ENCODE data around the gene DOCK8.
"Not testable (repeated sequence)": the region's sequence is repeated elsewhere in the genome, so short reads cannot be mapped to it uniquely, and the experiment has no call there.

- TF ChIP-seq, protein P1, sequence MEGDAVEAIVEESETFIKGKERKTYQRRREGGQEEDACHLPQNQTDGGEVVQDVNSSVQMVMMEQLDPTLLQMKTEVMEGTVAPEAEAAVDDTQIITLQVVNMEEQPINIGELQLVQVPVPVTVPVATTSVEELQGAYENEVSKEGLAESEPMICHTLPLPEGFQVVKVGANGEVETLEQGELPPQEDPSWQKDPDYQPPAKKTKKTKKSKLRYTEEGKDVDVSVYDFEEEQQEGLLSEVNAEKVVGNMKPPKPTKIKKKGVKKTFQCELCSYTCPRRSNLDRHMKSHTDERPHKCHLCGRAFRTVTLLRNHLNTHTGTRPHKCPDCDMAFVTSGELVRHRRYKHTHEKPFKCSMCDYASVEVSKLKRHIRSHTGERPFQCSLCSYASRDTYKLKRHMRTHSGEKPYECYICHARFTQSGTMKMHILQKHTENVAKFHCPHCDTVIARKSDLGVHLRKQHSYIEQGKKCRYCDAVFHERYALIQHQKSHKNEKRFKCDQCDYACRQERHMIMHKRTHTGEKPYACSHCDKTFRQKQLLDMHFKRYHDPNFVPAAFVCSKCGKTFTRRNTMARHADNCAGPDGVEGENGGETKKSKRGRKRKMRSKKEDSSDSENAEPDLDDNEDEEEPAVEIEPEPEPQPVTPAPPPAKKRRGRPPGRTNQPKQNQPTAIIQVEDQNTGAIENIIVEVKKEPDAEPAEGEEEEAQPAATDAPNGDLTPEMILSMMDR (conservative IDR thresholded peaks at IDR 0.05; ENCODE audit: low read length) = not testable (repeated sequence)
- TF ChIP-seq EZH2phosphoT487 (IDR thresholded peaks at IDR 0.05; ENCODE audit: borderline replicate concordance, low read depth, low read length) = not testable (repeated sequence)
These were observed 35.7 kb upstream of the DOCK8 start, which contains the start of gene ZNG1A for GRCh38 chr9:178970-179383.
